Activated CD8-positive, alpha-beta memory T cell treated with anti-CD3 and anti-CD28 coated beads, Interleukin-2, amount 10 ng/mL, durations not matched to agents 7 days and 5 days (primary cell): ENCODE data around the gene GTF2I. TPM values are rescaled to one million over a fixed set of nuclear protein-coding genes. Genes with fewer than 3 reads are reported as not detected.
"Not testable (repeated sequence)": the region's sequence is repeated elsewhere in the genome, so short reads cannot be mapped to it uniquely, and the experiment has no call there.

Source experiments
- ATAC-seq: fragments of 150-1000 bp; cut with Tn5 transposase; one replicate; pipeline ENCODE4 v1.10.0; 2021; ENCODE audit warnings: moderate library complexity
- CTCF ChIA-PET: fragments of 350-600 bp; sonication (Branson Sonifier 250); formaldehyde crosslinking; loops from one replicate; lab custom pipeline; 2021; ENCODE audit warnings: antibody characterized with exemption; lab: Charles Lee
- DNase-seq: peaks from one replicate; pipeline ENCODE4 v3.0.0-alpha.2; 2020
- H3K27ac Mint-ChIP-seq: one replicate; pipeline ENCODE4 v1.8.0; 2021; ENCODE audit warnings: mild to moderate bottlenecking, mixed read lengths
- H3K27me3 Mint-ChIP-seq: one replicate; pipeline ENCODE4 v1.8.0; 2021; ENCODE audit warnings: mixed read lengths
- H3K36me3 Mint-ChIP-seq: one replicate; pipeline ENCODE4 v1.8.0; 2021; ENCODE audit warnings: mild to moderate bottlenecking, mixed read lengths
- H3K4me1 Mint-ChIP-seq: one replicate; pipeline ENCODE4 v1.8.0; 2021; ENCODE audit warnings: mixed read lengths
- H3K4me3 Mint-ChIP-seq: one replicate; pipeline ENCODE4 v1.8.0; 2021; ENCODE audit warnings: mild to moderate bottlenecking, moderate library complexity, mixed read lengths
- H3K9me3 Mint-ChIP-seq: one replicate; pipeline ENCODE4 v1.8.0; 2022; ENCODE audit warnings: low read depth, mixed read lengths
- total RNA-seq, 2 experiments: library from RNA; stranded (reverse); gene quantifications; one replicate each; pipeline ENCODE4 v1.2.3, GENCODE V29; 2021

The GTF2I gene
- total RNA-seq, 2 experiments from 2014 or later, result 186 to 220 TPM

DNA sequence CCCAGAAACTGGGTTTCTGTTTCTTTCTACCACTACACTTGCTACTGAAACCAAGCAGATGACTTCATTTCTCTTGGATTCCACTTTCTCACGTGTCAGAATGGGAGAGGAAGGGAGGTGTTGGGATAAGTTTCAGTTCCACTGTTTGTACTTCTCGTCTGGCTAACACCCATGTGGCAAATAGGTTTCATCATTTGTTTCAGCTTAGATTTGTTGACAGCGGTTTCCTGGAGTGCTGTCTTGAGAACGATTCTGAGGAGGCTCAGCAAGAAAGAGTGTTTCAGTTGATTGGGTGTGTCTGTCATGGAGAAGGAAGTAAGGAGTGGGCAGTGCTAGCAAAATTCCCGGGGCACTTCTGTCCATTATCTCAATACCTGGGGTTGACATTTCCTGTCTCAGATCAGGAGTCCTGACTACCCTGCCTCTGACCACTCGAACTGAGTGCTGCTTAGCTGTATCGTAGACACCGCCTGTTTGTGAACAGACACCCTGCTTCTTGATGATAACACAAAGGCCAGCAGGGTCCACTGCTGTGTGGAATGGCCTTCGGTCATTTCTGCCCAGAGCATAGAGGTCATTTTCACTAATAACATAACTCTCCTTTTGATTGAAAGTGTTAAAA lies 86.5 kb downstream of the GTF2I start:
- H3K9me3 Mint-ChIP-seq, H3K27me3 Mint-ChIP-seq, H3K36me3 Mint-ChIP-seq, H3K27ac Mint-ChIP-seq, H3K4me1 Mint-ChIP-seq, H3K4me3 Mint-ChIP-seq, CTCF ChIA-PET, ATAC-seq, DNase-seq: not testable (repeated sequence)

DNA sequence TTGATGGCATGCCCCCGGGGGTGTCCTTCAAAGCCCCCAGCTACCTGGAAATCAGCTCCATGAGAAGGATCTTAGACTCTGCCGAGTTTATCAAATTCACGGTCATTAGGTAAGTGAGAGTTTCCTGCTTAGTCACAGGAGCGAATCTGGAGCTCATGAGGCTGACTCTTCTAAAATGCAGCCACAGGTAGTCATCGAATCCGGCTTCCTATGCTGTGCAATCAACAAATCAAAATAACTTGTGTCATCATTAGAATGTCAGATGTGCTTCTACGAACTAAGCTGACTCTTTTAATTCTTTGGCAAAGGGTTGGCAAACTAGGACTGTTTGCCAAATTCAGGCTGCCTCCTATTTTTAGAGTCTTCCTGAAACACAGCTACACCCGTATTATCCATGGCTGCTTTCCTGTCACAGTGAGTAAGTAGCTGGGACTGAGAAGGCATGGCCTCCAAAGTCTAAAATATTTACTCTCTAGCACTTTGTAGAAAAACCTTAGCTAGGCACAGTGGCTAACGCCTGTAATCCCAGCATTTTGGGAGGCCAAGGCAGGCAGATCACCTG lies 96.5 kb downstream of the GTF2I start:
- H3K36me3 Mint-ChIP-seq, H3K9me3 Mint-ChIP-seq, CTCF ChIA-PET, H3K27ac Mint-ChIP-seq, DNase-seq, H3K4me1 Mint-ChIP-seq, ATAC-seq, H3K27me3 Mint-ChIP-seq, H3K4me3 Mint-ChIP-seq: not testable (repeated sequence)

GRCh38 chr7:74756673-74757072 lies 99.2 kb downstream of the GTF2I start:
- ATAC-seq, DNase-seq, H3K4me3 Mint-ChIP-seq, H3K9me3 Mint-ChIP-seq, H3K36me3 Mint-ChIP-seq, CTCF ChIA-PET, H3K27me3 Mint-ChIP-seq, H3K27ac Mint-ChIP-seq, H3K4me1 Mint-ChIP-seq: not testable (repeated sequence)

DNA sequence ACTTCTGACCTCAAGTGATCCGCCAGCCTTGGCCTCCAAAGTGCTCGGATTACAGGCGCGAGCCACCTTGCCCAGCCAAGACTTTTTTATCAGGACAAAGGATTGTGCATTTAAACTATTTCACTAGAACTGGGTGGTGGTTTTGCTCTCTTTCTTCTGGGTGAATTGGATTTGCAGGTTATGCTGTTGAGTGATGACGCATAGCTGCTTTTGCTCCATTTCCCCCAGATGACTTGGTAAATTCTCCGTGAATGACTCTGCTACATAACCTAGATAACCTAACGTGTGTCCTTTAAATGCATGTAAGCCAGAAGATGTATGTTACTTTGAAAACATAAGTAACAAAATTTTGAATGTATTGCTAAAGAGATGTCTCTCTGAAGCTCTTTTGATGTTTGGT lies 100.8 kb downstream of the GTF2I start:
- H3K4me3 Mint-ChIP-seq, H3K9me3 Mint-ChIP-seq, H3K36me3 Mint-ChIP-seq, DNase-seq, H3K27ac Mint-ChIP-seq, ATAC-seq, CTCF ChIA-PET, H3K4me1 Mint-ChIP-seq, H3K27me3 Mint-ChIP-seq: not testable (repeated sequence)

DNA sequence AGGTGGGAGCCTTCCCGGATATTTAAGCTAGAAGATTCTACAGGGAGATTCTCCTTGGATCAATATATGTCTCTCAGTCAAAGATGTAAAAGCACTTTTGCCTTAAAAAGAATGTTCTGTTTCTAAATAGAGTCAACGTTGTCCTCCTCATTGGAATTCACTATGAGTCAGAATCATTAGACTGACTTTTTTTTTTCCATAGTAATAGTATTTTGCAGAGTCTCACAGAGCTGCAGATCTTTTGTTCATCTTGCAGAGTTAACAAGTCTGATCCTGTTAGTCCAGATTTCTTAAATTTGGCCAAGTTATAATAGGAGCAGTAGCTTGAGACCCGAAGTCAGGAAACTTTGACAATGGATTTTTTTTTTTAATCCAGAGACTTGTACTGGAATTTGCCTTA lies 101.5 kb downstream of the GTF2I start:
- H3K27ac Mint-ChIP-seq, H3K36me3 Mint-ChIP-seq, H3K27me3 Mint-ChIP-seq, DNase-seq, H3K4me1 Mint-ChIP-seq, CTCF ChIA-PET, H3K9me3 Mint-ChIP-seq, ATAC-seq, H3K4me3 Mint-ChIP-seq: not testable (repeated sequence)

DNA sequence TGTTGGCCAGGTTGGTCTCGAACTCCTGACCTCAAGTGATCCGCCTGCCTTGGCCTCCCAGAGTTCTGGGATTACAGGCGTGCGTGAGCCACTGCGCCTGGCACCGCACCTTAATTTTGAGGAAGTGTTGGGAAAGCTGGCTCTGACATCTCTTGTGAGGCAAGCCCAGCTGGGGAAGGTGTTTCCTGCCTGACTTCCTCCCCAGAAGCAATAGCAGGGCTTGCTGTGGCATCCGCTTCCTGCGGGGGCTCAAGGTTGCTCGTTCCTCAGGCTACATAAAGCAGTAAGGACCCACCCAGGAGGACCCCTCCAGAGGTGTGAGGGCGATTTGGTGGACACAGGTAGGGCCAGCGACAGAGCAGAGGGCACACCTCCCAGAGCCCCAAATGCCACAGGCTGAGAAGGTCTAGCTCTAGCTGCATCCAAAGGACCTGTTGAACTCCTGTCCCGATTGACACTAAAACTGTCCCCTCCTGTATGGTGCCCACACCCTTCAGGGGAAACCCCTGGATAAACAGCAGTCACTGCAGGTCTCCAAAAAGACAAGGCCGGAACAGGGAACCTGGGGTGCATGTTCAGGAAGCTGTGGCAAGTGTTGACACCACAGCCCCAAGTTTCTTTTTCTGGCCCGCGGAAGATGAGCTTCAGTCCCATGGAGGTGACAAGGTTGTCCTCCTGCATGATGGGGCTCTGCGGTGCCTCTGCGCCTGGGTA lies 107.8 kb downstream of the GTF2I start:
- H3K4me1 Mint-ChIP-seq, H3K27me3 Mint-ChIP-seq, H3K4me3 Mint-ChIP-seq, CTCF ChIA-PET, H3K9me3 Mint-ChIP-seq, H3K27ac Mint-ChIP-seq, DNase-seq, H3K36me3 Mint-ChIP-seq: not testable (repeated sequence)
- peak; percentile 79 for ATAC-seq

DNA sequence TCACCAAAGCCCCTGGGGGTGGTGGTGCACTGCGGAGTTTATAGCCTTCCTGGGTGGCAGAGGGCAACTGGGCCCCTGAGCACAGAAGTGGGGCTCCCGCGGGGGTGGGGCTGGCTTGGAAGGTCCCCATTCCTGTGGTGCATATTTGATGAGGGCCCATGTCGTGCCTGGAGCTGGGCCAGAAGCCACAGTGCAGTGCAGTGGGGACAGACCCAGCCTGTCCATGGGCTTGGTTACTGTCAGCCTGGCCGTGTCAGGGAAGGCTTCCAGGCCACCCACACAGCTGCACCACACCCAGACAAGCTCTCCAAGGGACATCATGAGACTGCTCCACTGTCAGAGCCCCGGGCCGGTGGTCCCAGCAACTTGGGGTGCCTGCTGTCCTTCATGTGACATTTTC lies 109.0 kb downstream of the GTF2I start:
- DNase-seq, ATAC-seq, H3K36me3 Mint-ChIP-seq, CTCF ChIA-PET, H3K27ac Mint-ChIP-seq, H3K4me3 Mint-ChIP-seq, H3K27me3 Mint-ChIP-seq, H3K9me3 Mint-ChIP-seq, H3K4me1 Mint-ChIP-seq: not testable (repeated sequence)

- CTCF ChIA-PET, ATAC-seq, H3K27ac Mint-ChIP-seq: not testable (repeated sequence)
Observed at GRCh38 chr7:74766991-74767390, 109.5 kb downstream of the GTF2I start.

DNA sequence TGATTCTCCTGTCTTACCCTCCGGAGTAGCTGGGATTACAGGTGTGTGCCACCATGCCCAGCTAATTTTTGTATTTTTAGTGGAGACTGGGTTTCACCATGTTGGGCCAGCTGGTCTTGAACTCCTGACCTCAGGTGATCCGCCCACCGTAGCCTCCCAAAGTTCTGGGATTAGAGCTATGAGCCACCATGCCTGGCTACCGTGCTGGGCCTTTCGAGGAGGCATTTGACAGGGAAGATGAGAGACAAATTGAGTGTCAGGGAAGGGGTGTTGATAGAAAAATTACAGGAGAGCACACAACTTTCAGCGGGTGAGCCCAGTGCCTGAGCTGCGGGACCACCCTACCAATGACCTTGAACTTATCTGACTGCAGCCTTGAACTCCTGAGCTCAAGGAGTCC lies 112.5 kb downstream of the GTF2I start:
- ATAC-seq, H3K27ac Mint-ChIP-seq, H3K36me3 Mint-ChIP-seq, DNase-seq, H3K9me3 Mint-ChIP-seq, CTCF ChIA-PET, H3K4me3 Mint-ChIP-seq, H3K4me1 Mint-ChIP-seq, H3K27me3 Mint-ChIP-seq: not testable (repeated sequence)

More at GRCh38 chr7:74766991-74767390, 109.5 kb downstream of the GTF2I start:
- not testable (repeated sequence) for H3K36me3 Mint-ChIP-seq, H3K9me3 Mint-ChIP-seq, H3K27me3 Mint-ChIP-seq, DNase-seq, H3K4me1 Mint-ChIP-seq, H3K4me3 Mint-ChIP-seq

DNA sequence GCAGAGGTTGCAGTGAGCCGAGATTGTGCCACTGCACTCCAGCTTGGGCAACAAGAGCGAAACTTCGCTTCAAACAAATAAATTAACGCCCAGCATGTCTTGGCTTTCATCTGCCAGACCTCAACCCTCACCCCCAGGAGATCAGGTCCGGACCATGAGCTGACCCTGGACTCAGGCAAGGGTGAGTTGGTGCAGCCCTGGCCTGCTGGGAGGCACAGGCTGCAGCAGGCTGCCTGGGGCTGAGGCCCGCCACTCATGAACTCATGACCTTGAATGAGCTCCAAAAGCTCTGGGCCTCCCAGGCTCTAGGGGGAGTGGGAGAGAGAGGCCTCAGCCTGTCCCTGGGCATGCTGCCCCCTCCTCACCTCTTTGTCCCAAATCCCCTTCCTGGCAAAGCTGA lies 114.6 kb downstream of the GTF2I start:
- CTCF ChIA-PET, H3K27me3 Mint-ChIP-seq, H3K4me1 Mint-ChIP-seq, H3K36me3 Mint-ChIP-seq, DNase-seq, H3K27ac Mint-ChIP-seq, H3K9me3 Mint-ChIP-seq, H3K4me3 Mint-ChIP-seq, ATAC-seq: not testable (repeated sequence)

GRCh38 chr7:74773760-74774750 lies 116.5 kb downstream of the GTF2I start, which contains the start of gene NCF1:
Gene NCF1 (plus strand): TSS chr7:74774011. CDS start chr7:74774032, 21 bp downstream.
- H3K27me3 Mint-ChIP-seq, H3K4me1 Mint-ChIP-seq, H3K36me3 Mint-ChIP-seq, H3K9me3 Mint-ChIP-seq, H3K27ac Mint-ChIP-seq, ATAC-seq, DNase-seq, CTCF ChIA-PET, H3K4me3 Mint-ChIP-seq: not testable (repeated sequence)

GRCh38 chr7:74775111-74775510 lies 117.6 kb downstream of the GTF2I start:
- H3K27me3 Mint-ChIP-seq, H3K27ac Mint-ChIP-seq, CTCF ChIA-PET, H3K4me3 Mint-ChIP-seq, H3K4me1 Mint-ChIP-seq, H3K36me3 Mint-ChIP-seq, DNase-seq, H3K9me3 Mint-ChIP-seq: not testable (repeated sequence)
- ATAC-seq, result peak; percentile 55

DNA sequence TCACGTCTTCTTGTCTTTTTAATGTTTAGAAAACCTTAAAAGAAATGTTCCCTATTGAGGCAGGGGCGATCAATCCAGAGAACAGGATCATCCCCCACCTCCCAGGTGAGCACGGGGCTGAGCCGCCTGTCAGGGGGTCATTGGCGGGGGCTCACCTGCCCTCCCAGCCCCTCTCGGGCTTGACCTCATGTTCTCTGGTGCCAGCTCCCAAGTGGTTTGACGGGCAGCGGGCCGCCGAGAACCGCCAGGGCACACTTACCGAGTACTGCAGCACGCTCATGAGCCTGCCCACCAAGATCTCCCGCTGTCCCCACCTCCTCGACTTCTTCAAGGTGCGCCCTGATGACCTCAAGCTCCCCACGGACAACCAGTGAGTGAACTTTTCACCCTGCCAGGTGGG lies 121.5 kb downstream of the GTF2I start:
- CTCF ChIA-PET, result not testable (repeated sequence)

More for the DNA sequence above, 121.5 kb downstream of the GTF2I start:
- H3K27me3 Mint-ChIP-seq, H3K4me1 Mint-ChIP-seq, DNase-seq, H3K36me3 Mint-ChIP-seq, H3K4me3 Mint-ChIP-seq, H3K9me3 Mint-ChIP-seq, ATAC-seq, H3K27ac Mint-ChIP-seq: not testable (repeated sequence)
